Measurements from ENCODE around the gene IL12RB2. TPM values are rescaled to one million over a fixed set of nuclear protein-coding genes. Genes with fewer than 3 reads are reported as not detected.

Gene IL12RB2
- total RNA-seq, 1 donor from 2014 or later = 1.3 TPM

GRCh38 chr1:67429528-67430357, 122.1 kb downstream of the IL12RB2 start:
- Histone ChIP-seq H3K27ac (peak overlapping the region; percentile 88), H3K4me1 (peaks cover 30% of the 10 kb centered on the region), H3K4me3 (peak overlapping the region; percentile 84), H3K27me3 (ENCODE audit: low read depth) (no peaks in the 10 kb centered on the region), H3K36me3 (peaks cover 14% of the 10 kb centered on the region), H3K9me3 (no peaks in the 10 kb centered on the region)
- peak; percentile 57 for DNase-seq
- intact Hi-C loops (cut with DNase I) = no loop called here
- no peak for TF ChIP-seq CTCF (IDR thresholded peaks at IDR 0.05)
- peak; percentile 38 to 47 for ATAC-seq

GRCh38 chr1:67430358-67431155, 122.9 kb downstream of the IL12RB2 start, which contains the start of gene SERBP1:
SERBP1 (minus strand) TSS chr1:67430402; CDS start chr1:67430300, 102 bp downstream.
- Histone ChIP-seq H3K27ac (peak within 1 kb of the TSS; percentile 88), H3K4me1 (peaks cover 30% of the 10 kb centered on the region), H3K27me3 (ENCODE audit: low read depth) (no peaks in the 10 kb centered on the region), H3K36me3 (peaks cover 6% of the 10 kb centered on the region), H3K9me3 (no peaks in the 10 kb centered on the region), H3K4me3 (peak within 1 kb of the TSS; percentile 84)
- intact Hi-C loops (cut with DNase I) = no loop called here
- no peak for TF ChIP-seq CTCF (IDR thresholded peaks at IDR 0.05)
- ATAC-seq (peak; percentile 98 to 99), DNase-seq (peak; percentile 97)

- H3K36me3 ChIP-seq = no peaks in the 10 kb centered on the region
- intact Hi-C loops (cut with DNase I) = no loop called here
- no peaks in the 10 kb centered on the region for H3K9me3 ChIP-seq
- DNase-seq (no peak), ATAC-seq (no peak)
- H3K27me3 ChIP-seq (ENCODE audit: low read depth) = no peaks in the 10 kb centered on the region
- peak overlapping the region; percentile 84 for H3K4me3 ChIP-seq
- peaks cover 24% of the 10 kb centered on the region for H3K4me1 ChIP-seq
- peak overlapping the region; percentile 88 for H3K27ac ChIP-seq
- TF ChIP-seq CTCF (IDR thresholded peaks at IDR 0.05) = no peak
These were observed 123.6 kb downstream of the IL12RB2 start for GRCh38 chr1:67431156-67431765.

- H3K27me3 ChIP-seq (ENCODE audit: low read depth) = no peaks in the 10 kb centered on the region
- H3K36me3 ChIP-seq = no peaks in the 10 kb centered on the region
- H3K9me3 ChIP-seq = no peaks in the 10 kb centered on the region
- intact Hi-C loops (cut with DNase I) = no loop called here
- DNase-seq = no peak
- no peak overlapping the region for H3K27ac ChIP-seq
- ATAC-seq = no peak
- TF ChIP-seq CTCF (IDR thresholded peaks at IDR 0.05) = no peak
- H3K4me1 ChIP-seq = peaks cover 17% of the 10 kb centered on the region
- H3K4me3 ChIP-seq = peak overlapping the region; percentile 84
These were observed 124.4 kb downstream of the IL12RB2 start for GRCh38 chr1:67431869-67432578.

GRCh38 chr1:67432745-67433144, 125.1 kb downstream of the IL12RB2 start:
- ATAC-seq (no peak), DNase-seq (no peak)
- Histone ChIP-seq H3K27me3 (ENCODE audit: low read depth) (no peaks in the 10 kb centered on the region), H3K4me1 (peaks cover 10% of the 10 kb centered on the region), H3K27ac (no peak overlapping the region), H3K9me3 (no peaks in the 10 kb centered on the region), H3K36me3 (no peaks in the 10 kb centered on the region), H3K4me3 (no peak overlapping the region)
- TF ChIP-seq CTCF (IDR thresholded peaks at IDR 0.05) = no peak
- intact Hi-C loops (cut with DNase I) = no loop called here
